Keratinocyte (primary cell): ENCODE results near the gene ROR1.

ENCODE experiments used
- EZH2 ChIP-seq: IDR thresholded peaks from one replicate; pipeline ENCODE4 v1.6.1; 2012; ENCODE audit warnings: inconsistent platforms, mild to moderate bottlenecking, low read length, moderate library complexity
- TF ChIP-seq, protein P1 (sequence below), 3 experiments: IDR thresholded peaks in 1 of 3; conservative IDR thresholded peaks in 1 of 3; optimal IDR thresholded peaks in 1 of 3; 2 replicates in 2 of 3; 3 replicates in 1 of 3; pipeline versions ENCODE3 to v1.5.1; 2011; ENCODE audit warnings: low read length in 3 of 3, mild to moderate bottlenecking in 3 of 3, moderate library complexity in 2 of 3, control low read depth in 1 of 3, inconsistent platforms in 1 of 3; ENCODE audit not compliant: insufficient read depth in 2 of 3; ENCODE audit errors: extremely low read depth in 1 of 3

DNA sequence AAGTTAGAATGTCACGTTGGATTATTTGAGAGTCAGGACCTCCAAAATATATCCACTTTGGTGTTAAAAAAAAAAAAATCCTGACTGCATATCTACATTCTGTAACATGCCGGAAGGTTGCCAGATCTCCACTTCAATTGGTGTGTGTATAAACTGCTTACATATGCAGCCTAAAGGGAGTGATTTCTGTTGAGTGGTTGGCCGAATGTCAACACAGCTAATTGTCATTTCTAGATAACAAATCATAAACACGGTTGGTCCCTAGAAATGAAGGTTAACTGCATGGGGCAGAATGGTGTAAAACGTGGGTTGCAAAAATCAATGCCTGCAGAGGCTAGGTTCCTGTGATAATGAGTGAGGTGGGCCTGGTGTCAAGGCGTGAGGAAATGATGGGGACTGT is 15.0 kb upstream of the ROR1 start:
- TF ChIP-seq, protein P1, sequence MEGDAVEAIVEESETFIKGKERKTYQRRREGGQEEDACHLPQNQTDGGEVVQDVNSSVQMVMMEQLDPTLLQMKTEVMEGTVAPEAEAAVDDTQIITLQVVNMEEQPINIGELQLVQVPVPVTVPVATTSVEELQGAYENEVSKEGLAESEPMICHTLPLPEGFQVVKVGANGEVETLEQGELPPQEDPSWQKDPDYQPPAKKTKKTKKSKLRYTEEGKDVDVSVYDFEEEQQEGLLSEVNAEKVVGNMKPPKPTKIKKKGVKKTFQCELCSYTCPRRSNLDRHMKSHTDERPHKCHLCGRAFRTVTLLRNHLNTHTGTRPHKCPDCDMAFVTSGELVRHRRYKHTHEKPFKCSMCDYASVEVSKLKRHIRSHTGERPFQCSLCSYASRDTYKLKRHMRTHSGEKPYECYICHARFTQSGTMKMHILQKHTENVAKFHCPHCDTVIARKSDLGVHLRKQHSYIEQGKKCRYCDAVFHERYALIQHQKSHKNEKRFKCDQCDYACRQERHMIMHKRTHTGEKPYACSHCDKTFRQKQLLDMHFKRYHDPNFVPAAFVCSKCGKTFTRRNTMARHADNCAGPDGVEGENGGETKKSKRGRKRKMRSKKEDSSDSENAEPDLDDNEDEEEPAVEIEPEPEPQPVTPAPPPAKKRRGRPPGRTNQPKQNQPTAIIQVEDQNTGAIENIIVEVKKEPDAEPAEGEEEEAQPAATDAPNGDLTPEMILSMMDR (optimal IDR thresholded peaks at IDR 0.05 in 1 of 3, IDR thresholded peaks at IDR 0.05 in 1 of 3, conservative IDR thresholded peaks at IDR 0.05 in 1 of 3; ENCODE audit: extremely low read depth in 1 of 3, insufficient read depth in 2 of 3, low read length in 3 of 3), result no peak
- TF ChIP-seq EZH2, result no peak
